OCI-LY3 (cell line): ENCODE measurements around the gene PFKFB4.
"Not testable (repeated sequence)": the region's sequence is repeated elsewhere in the genome, so short reads cannot be mapped to it uniquely, and the experiment has no call there.

Experiments
- H2AFZ ChIP-seq: fragments of 200-600, 300-600 bp; shearing (Covaris generic); 2 replicates; pipeline ENCODE4 v1.6.0; 2014; ENCODE audit warnings: antibody characterized with exemption, low read depth, low read length
- H3K27ac ChIP-seq: fragments of 200-600, 300-600 bp; sonication (generic); 2 replicates; pipeline ENCODE4 v1.5.1; 2014; ENCODE audit warnings: mild to moderate bottlenecking, low read length, moderate library complexity, mixed read lengths
- H3K27me3 ChIP-seq: fragments of 200-600, 300-600 bp; sonication (generic); 2 replicates; pipeline ENCODE4 v1.6.1; 2014; ENCODE audit warnings: low read depth, low read length, mixed read lengths
- H3K36me3 ChIP-seq: fragments of 200-600, 300-600 bp; sonication (generic); replicated peaks from 2 replicates; pipeline ENCODE3; 2014; ENCODE audit warnings: low read depth, low read length, mixed read lengths
- H3K4me1 ChIP-seq: fragments of 300-600, 200-600 bp; sonication (generic); 2 replicates; pipeline ENCODE4 v1.6.1; 2014; ENCODE audit warnings: low read length, mixed read lengths
- H3K4me2 ChIP-seq: fragments of 200-600, 300-600 bp; sonication (generic); 2 replicates; pipeline ENCODE4 v1.6.1; 2014; ENCODE audit warnings: low read length, mixed read lengths
- H3K4me3 ChIP-seq: fragments of 300-600, 200-600 bp; sonication (generic); 2 replicates; pipeline ENCODE4 v1.5.1; 2014; ENCODE audit warnings: antibody characterized with exemption, mild to moderate bottlenecking, low read length, moderate library complexity
- H3K79me2 ChIP-seq: fragments of 300-600, 200-600 bp; shearing (Covaris generic); 2 replicates; pipeline ENCODE4 v1.6.1; 2014; ENCODE audit warnings: mild to moderate bottlenecking, low read length, mixed read lengths
- H3K9ac ChIP-seq: fragments of 300-600, 200-600 bp; shearing (Covaris generic); 2 replicates; pipeline ENCODE4 v1.6.0; 2014; ENCODE audit warnings: mild to moderate bottlenecking, low read length, moderate library complexity
- H3K9me3 ChIP-seq: fragments of 200-600, 300-600 bp; shearing (Covaris generic); 2 replicates; pipeline ENCODE4 v1.6.1; 2014; ENCODE audit warnings: low read length, mixed read lengths; ENCODE audit not compliant: insufficient read depth
- H4K20me1 ChIP-seq: fragments of 200-600, 300-600 bp; sonication (generic); 2 replicates; pipeline ENCODE4 v1.6.1; 2016; ENCODE audit warnings: low read length, mixed read lengths; ENCODE audit not compliant: insufficient read depth
- CTCF ChIP-seq: fragments of 200-600, 300-600 bp; sonication (generic); IDR thresholded peaks from 2 replicates; pipeline ENCODE4 v1.5.1; 2014; ENCODE audit warnings: antibody characterized with exemption, low read length, low read depth
- EZH2phosphoT487 ChIP-seq: fragments of 200-600 bp; shearing (Covaris generic); IDR thresholded peaks from 2 replicates; pipeline ENCODE4 v1.6.1; 2018; ENCODE audit warnings: antibody characterized with exemption, mixed run types, low read depth

Gene PFKFB4

GRCh38 chr3:48553886-48554845, 2.4 kb downstream of the PFKFB4 start:
- H3K9ac ChIP-seq = no peak overlapping the region

GRCh38 chr3:48553361-48553760, 3.2 kb downstream of the PFKFB4 start:
- Histone ChIP-seq H3K9me3 (no peaks in the 10 kb centered on the region), H3K9ac (no peak overlapping the region), H4K20me1 (peaks cover 30% of the 10 kb centered on the region; the same call in 1 of the 2 replicates), H3K4me1 (peaks cover 16% of the 10 kb centered on the region), H3K27ac (no peak overlapping the region), H2AFZ (no peak overlapping the region), H3K4me3 (no peak overlapping the region), H3K4me2 (no peak overlapping the region), H3K79me2 (peaks cover 13% of the 10 kb centered on the region), H3K36me3 (peaks cover 52% of the 10 kb centered on the region), H3K27me3 (no peaks in the 10 kb centered on the region)
- TF ChIP-seq CTCF = no peak
- TF ChIP-seq EZH2phosphoT487 = no peak

More at GRCh38 chr3:48553886-48554845, 2.4 kb downstream of the PFKFB4 start:
- Histone ChIP-seq H2AFZ (no peak overlapping the region), H3K4me1 (peaks cover 24% of the 10 kb centered on the region), H3K36me3 (peaks cover 46% of the 10 kb centered on the region), H3K27ac (no peak overlapping the region), H3K27me3 (no peaks in the 10 kb centered on the region), H3K9me3 (no peaks in the 10 kb centered on the region), H3K79me2 (peaks cover 13% of the 10 kb centered on the region), H3K4me2 (no peak overlapping the region), H4K20me1 (peaks cover 30% of the 10 kb centered on the region; the same call in 1 of the 2 replicates), H3K4me3 (no peak overlapping the region)
- no peak for TF ChIP-seq CTCF

GRCh38 chr3:48552111-48552951, 4.3 kb downstream of the PFKFB4 start:
- H3K4me3 ChIP-seq = no peak overlapping the region
- H3K4me1 ChIP-seq = peaks cover 10% of the 10 kb centered on the region
- H3K4me2 ChIP-seq = no peak overlapping the region
- H3K9ac ChIP-seq = no peak overlapping the region
- TF ChIP-seq EZH2phosphoT487 (no peak), CTCF (no peak)
- H3K27me3 ChIP-seq = no peaks in the 10 kb centered on the region
- H2AFZ ChIP-seq = no peak overlapping the region
- H4K20me1 ChIP-seq = peaks cover 30% of the 10 kb centered on the region; the same call in 1 of the 2 replicates
- no peaks in the 10 kb centered on the region for H3K9me3 ChIP-seq
- no peak overlapping the region for H3K27ac ChIP-seq
- peaks cover 13% of the 10 kb centered on the region for H3K79me2 ChIP-seq
- H3K36me3 ChIP-seq = peaks cover 60% of the 10 kb centered on the region

- Histone ChIP-seq H3K4me1 (peaks cover 10% of the 10 kb centered on the region), H3K36me3 (peaks cover 67% of the 10 kb centered on the region), H3K79me2 (peaks cover 13% of the 10 kb centered on the region), H4K20me1 (peaks cover 30% of the 10 kb centered on the region; the same call in 1 of the 2 replicates)
- not testable (repeated sequence) for H3K4me3 ChIP-seq, H3K4me2 ChIP-seq, H3K27me3 ChIP-seq, H3K9me3 ChIP-seq, H2AFZ ChIP-seq, H3K27ac ChIP-seq, H3K9ac ChIP-seq
These were observed 5.0 kb downstream of the PFKFB4 start for GRCh38 chr3:48551651-48552050.
